SJSA1 (cell line): ENCODE results near the gene PROB1. TPM values are rescaled to one million over a fixed set of nuclear protein-coding genes. Genes with fewer than 3 reads are reported as not detected.
A peak's percentile ranks its signal among the peaks of the same experiment; 100 is the strongest.

Experiments
- DNase-seq, 2 experiments: peaks; one replicate each; pipeline ENCODE4 v3.0.0-alpha.2; 2015 to 2020; ENCODE audit warnings: low spot score in 2 of 2, low read depth in 1 of 2
- H3K27ac ChIP-seq: fragments of 250-450 bp; sonication (Bioruptor Pico); 2 replicates; pipeline ENCODE4 v1.5.1; 2020; ENCODE audit warnings: mild to moderate bottlenecking, moderate library complexity
- H3K27me3 ChIP-seq: fragments of 250-450 bp; sonication (Bioruptor Pico); replicated peaks from 2 replicates; pipeline ENCODE4 v1.5.1; 2020; ENCODE audit warnings: mild to moderate bottlenecking, moderate library complexity
- H3K36me3 ChIP-seq: fragments of 250-450 bp; sonication (Bioruptor Pico); 2 replicates; pipeline ENCODE4 v1.5.1; 2020; ENCODE audit warnings: mild to moderate bottlenecking
- H3K4me1 ChIP-seq: fragments of 250-450 bp; sonication (Bioruptor Pico); replicated peaks from 2 replicates; pipeline ENCODE4 v1.6.1; 2021; ENCODE audit warnings: mild to moderate bottlenecking
- H3K4me3 ChIP-seq: fragments of 250-450 bp; sonication (Bioruptor Pico); 2 replicates; pipeline ENCODE4 v1.5.1; 2020; ENCODE audit warnings: mild to moderate bottlenecking
- H3K9me3 ChIP-seq: fragments of 250-450 bp; sonication (Bioruptor Pico); replicated peaks from 2 replicates; pipeline ENCODE4 v1.5.1; 2020; ENCODE audit warnings: mild to moderate bottlenecking
- total RNA-seq: library from RNA; depleted of rRNA; stranded (reverse); fragments of >200 nt; shearing (Covaris generic); gene quantifications from 2 replicates; pipeline ENCODE4 v1.2.3, GENCODE V29; 2014

Gene PROB1
- total RNA-seq, 1 experiment from 2014 or later: 0.58 TPM

- peaks cover 9% of the 10 kb centered on the region for H3K4me1 ChIP-seq
- no peak overlapping the region for H3K4me3 ChIP-seq
- no peaks in the 10 kb centered on the region for H3K9me3 ChIP-seq
- DNase-seq: no peak
- H3K27me3 ChIP-seq: no peaks in the 10 kb centered on the region
- no peaks in the 10 kb centered on the region for H3K36me3 ChIP-seq
- no peak overlapping the region for H3K27ac ChIP-seq
Measured at GRCh38 chr5:139406963-139407362, 12.1 kb upstream of the PROB1 start.

DNA sequence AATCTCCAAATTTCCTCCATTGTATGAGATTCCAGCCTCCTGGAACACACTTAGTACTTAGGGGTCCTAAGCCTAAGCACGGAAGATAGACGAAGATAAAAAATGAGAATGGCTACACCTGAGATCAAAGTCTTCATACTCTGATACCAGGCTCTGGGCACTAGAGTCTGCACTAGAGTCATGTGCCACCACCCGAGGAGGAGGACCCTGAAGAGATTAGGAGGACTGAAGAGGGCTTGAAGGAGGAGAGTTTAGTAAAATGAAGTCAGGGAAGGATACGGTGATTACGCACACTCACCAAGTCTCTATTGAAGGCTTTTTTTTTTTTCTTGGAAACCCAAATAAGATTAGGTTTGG lies 9.6 kb upstream of the PROB1 start:
- Histone ChIP-seq H3K4me1 (peaks cover 9% of the 10 kb centered on the region), H3K27me3 (no peaks in the 10 kb centered on the region), H3K9me3 (no peaks in the 10 kb centered on the region), H3K36me3 (no peaks in the 10 kb centered on the region), H3K27ac (peak overlapping the region; percentile 50), H3K4me3 (peak overlapping the region; percentile 43)
- no peak for DNase-seq

DNA sequence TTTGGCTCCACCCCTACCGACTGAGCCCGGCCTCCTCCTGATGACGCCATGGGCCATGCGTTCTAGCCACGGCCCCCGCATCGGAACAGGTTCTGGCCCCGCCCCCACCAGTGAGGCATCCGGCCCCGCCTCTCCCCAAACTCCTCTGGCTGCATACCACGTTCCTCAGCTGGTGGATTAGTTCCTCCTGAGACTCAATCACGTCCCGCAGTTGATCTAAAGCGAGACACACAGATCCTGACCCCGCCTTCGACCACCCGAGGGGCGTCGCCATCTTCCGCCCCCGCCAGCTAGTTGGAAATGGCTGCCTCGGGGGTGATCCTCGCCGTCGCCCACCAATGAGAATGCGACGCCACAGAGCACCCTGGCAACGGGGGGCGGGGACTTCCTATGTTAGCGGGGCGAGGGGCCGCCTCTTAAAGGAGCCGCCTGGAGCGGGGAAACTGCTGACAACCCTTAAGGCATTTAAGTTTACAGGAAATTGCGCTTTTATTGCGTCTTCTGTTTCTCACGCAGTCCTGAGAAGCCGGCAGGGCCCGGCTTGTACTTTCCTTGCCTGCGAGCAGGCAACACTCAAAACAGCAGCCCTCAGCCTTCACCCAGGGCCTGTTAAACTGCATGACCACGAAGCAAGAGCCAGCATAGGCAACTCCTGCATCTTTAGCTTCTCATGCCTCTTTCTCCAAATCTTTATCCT lies 9.0 kb upstream of the PROB1 start, which contains the start of gene SPATA24:
SPATA24 (minus strand) TSS at position 303 of the 697 bp plus-strand sequence; CDS start at position 274, 29 bp downstream.
- Histone ChIP-seq H3K36me3 (no peaks in the 10 kb centered on the region), H3K27me3 (no peaks in the 10 kb centered on the region), H3K4me3 (peak within 1 kb of the TSS; percentile 43), H3K4me1 (peaks cover 9% of the 10 kb centered on the region), H3K9me3 (no peaks in the 10 kb centered on the region), H3K27ac (peak within 1 kb of the TSS; percentile 50)
- DNase-seq: peak; percentile 99

- DNase-seq: no peak
- Histone ChIP-seq H3K9me3 (no peaks in the 10 kb centered on the region), H3K36me3 (no peaks in the 10 kb centered on the region), H3K4me1 (peaks cover 9% of the 10 kb centered on the region), H3K27me3 (no peaks in the 10 kb centered on the region), H3K27ac (peak overlapping the region; percentile 50), H3K4me3 (peak overlapping the region; percentile 43)
Measured at GRCh38 chr5:139403418-139403786, 8.5 kb upstream of the PROB1 start.

DNA sequence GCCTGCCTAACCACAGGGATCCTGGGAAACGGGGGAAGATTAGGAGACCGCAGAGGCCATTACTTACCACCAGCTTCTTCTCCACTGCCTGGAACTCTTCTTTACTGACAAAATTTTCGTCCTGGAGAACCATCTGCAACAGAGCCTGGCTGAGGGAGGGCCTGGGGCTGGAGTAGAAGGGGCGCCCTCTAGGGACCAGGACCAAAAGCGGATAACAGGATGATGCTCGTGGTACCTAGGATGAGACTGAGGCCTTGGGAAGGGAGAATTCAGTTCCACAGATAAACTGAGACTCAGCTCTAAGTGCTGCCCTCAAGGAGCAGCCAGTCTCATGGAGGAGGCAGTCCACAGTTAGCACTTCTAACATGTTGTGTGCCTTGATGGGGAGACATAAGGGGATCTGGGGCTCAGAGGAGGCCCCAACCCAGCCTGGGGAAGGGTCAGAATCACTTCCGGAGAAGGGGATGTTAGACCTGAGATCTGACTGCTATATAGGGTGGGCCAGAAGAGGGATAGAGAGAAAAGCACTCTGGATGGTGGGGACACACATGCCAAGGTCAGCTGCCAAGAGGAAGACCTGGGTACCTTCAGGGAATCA lies 7.8 kb upstream of the PROB1 start:
- Histone ChIP-seq H3K4me3 (no peak overlapping the region), H3K4me1 (peaks cover 9% of the 10 kb centered on the region), H3K36me3 (no peaks in the 10 kb centered on the region), H3K9me3 (no peaks in the 10 kb centered on the region), H3K27ac (no peak overlapping the region), H3K27me3 (no peaks in the 10 kb centered on the region)
- DNase-seq: peak; percentile 27 to 58

DNA sequence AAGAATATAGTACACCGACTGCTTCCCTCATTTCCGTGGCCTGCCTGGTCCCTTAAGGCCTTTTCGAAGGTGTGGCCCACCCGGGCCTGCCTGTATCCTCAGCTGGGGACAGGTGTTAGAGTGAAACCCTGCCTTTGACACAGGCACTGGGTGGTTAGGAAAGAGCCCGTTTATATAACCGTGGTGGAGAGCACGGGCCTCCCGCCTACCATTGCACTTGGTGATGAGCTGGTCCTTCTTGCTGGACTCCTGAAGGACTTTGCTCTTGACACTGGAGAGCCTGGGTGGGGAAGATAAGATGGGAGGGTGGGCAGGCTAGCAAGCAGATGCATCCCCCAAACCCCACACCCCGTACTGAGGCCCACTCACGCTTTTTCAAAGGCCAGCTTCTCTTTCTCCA lies 6.6 kb upstream of the PROB1 start:
- H3K27ac ChIP-seq: no peak overlapping the region
- no peaks in the 10 kb centered on the region for H3K9me3 ChIP-seq
- H3K36me3 ChIP-seq: no peaks in the 10 kb centered on the region
- H3K4me1 ChIP-seq: peaks cover 9% of the 10 kb centered on the region
- no peak for DNase-seq
- H3K27me3 ChIP-seq: no peaks in the 10 kb centered on the region
- no peak overlapping the region for H3K4me3 ChIP-seq

GRCh38 chr5:139399501-139400121 lies 4.7 kb upstream of the PROB1 start:
- Histone ChIP-seq H3K4me1 (peaks cover 9% of the 10 kb centered on the region), H3K9me3 (no peaks in the 10 kb centered on the region), H3K27me3 (0 out of 2 replicates have a peak, but pooled peaks cover 1% of the 10 kb centered on the region), H3K4me3 (no peak overlapping the region), H3K36me3 (no peaks in the 10 kb centered on the region), H3K27ac (no peak overlapping the region)
- DNase-seq: no peak

- H3K36me3 ChIP-seq: no peaks in the 10 kb centered on the region
- no peak overlapping the region for H3K27ac ChIP-seq
- H3K4me3 ChIP-seq: no peak overlapping the region
- peaks cover 14% of the 10 kb centered on the region for H3K27me3 ChIP-seq
- no peak for DNase-seq
- peaks cover 7% of the 10 kb centered on the region for H3K9me3 ChIP-seq
- peaks cover 16% of the 10 kb centered on the region for H3K4me1 ChIP-seq
Measured at GRCh38 chr5:139397921-139398320, 3.0 kb upstream of the PROB1 start.

- peaks cover 28% of the 10 kb centered on the region for H3K4me1 ChIP-seq
- peaks cover 15% of the 10 kb centered on the region for H3K9me3 ChIP-seq
- H3K27ac ChIP-seq: no peak overlapping the region
- H3K36me3 ChIP-seq: no peaks in the 10 kb centered on the region
- peaks cover 14% of the 10 kb centered on the region for H3K27me3 ChIP-seq
- H3K4me3 ChIP-seq: no peak overlapping the region
- DNase-seq: no peak
Measured at GRCh38 chr5:139396691-139397090, 1.8 kb upstream of the PROB1 start.

GRCh38 chr5:139395844-139396640 lies 1.1 kb upstream of the PROB1 start:
- peaks cover 15% of the 10 kb centered on the region for H3K9me3 ChIP-seq
- H3K4me1 ChIP-seq: peaks cover 32% of the 10 kb centered on the region
- H3K4me3 ChIP-seq: no peak overlapping the region
- H3K27ac ChIP-seq: no peak overlapping the region
- H3K27me3 ChIP-seq: peaks cover 14% of the 10 kb centered on the region
- DNase-seq: no peak
- no peaks in the 10 kb centered on the region for H3K36me3 ChIP-seq

GRCh38 chr5:139394123-139394653 lies 716 bp downstream of the PROB1 start:
- H3K4me1 ChIP-seq: peaks cover 32% of the 10 kb centered on the region
- peaks cover 15% of the 10 kb centered on the region for H3K9me3 ChIP-seq
- no peaks in the 10 kb centered on the region for H3K36me3 ChIP-seq
- DNase-seq: no peak
- no peak overlapping the region for H3K27ac ChIP-seq
- H3K27me3 ChIP-seq: peaks cover 14% of the 10 kb centered on the region
- H3K4me3 ChIP-seq: no peak overlapping the region

- peak overlapping the region; percentile 44 for H3K4me3 ChIP-seq
- no peak for DNase-seq
Measured at GRCh38 chr5:139393497-139394122, 1.3 kb downstream of the PROB1 start.

More at GRCh38 chr5:139393497-139394122, 1.3 kb downstream of the PROB1 start:
- Histone ChIP-seq H3K36me3 (no peaks in the 10 kb centered on the region), H3K27ac (no peak overlapping the region), H3K9me3 (peaks cover 15% of the 10 kb centered on the region), H3K4me1 (peaks cover 32% of the 10 kb centered on the region), H3K27me3 (peaks cover 14% of the 10 kb centered on the region)
